Activated CD4-positive, alpha-beta T cell treated with anti-CD3 and anti-CD28 coated beads for 36 hours (primary cell): ENCODE data around the gene GNL3L. TPM values are rescaled to one million over a fixed set of nuclear protein-coding genes. Genes with fewer than 3 reads are reported as not detected.
"Not testable (repeated sequence)": the region's sequence is repeated elsewhere in the genome, so short reads cannot be mapped to it uniquely, and the experiment has no call there.

Source experiments
- ATAC-seq: fragments of 200-7000 bp; cut with Tn5 transposase; one replicate; pipeline ENCODE4 v1.10.0; 2021; ENCODE audit warnings: mild to moderate bottlenecking, moderate library complexity
- CTCF ChIA-PET: fragments of 350-600 bp; sonication (Branson Sonifier 250); formaldehyde crosslinking; loops from one replicate; lab custom pipeline; 2021; ENCODE audit warnings: antibody characterized with exemption; lab: Charles Lee
- POLR2A ChIA-PET: fragments of 350-600 bp; sonication (Branson Sonifier 250); formaldehyde crosslinking; loops from one replicate; lab custom pipeline; 2021; ENCODE audit warnings: antibody characterized with exemption, inconsistent platforms; lab: Charles Lee
- DNase-seq: peaks from one replicate; pipeline ENCODE4 v3.0.0-alpha.2; 2020
- H3K27ac Mint-ChIP-seq: one replicate; pipeline ENCODE4 v1.8.0; 2021; ENCODE audit warnings: mixed read lengths
- H3K27me3 Mint-ChIP-seq: one replicate; pipeline ENCODE4 v1.8.0; 2021; ENCODE audit warnings: mixed read lengths
- H3K36me3 Mint-ChIP-seq: one replicate; pipeline ENCODE4 v1.8.0; 2021; ENCODE audit warnings: low read depth, mixed read lengths
- H3K4me1 Mint-ChIP-seq: one replicate; pipeline ENCODE4 v1.8.0; 2021; ENCODE audit warnings: mixed read lengths
- H3K4me3 Mint-ChIP-seq: one replicate; pipeline ENCODE4 v1.8.0; 2021; ENCODE audit warnings: mild to moderate bottlenecking, moderate library complexity, mixed read lengths
- H3K9me3 Mint-ChIP-seq: one replicate; pipeline ENCODE4 v1.8.0; 2021; ENCODE audit warnings: low read depth, mixed read lengths
- intact Hi-C, 2 experiments: fragments of 100-400 bp; cut with DNase I in 1 of 2; cut with micrococcal nuclease in 1 of 2; formaldehyde crosslinking; loops; one replicate each; pipeline versions ENCODE4 v1.14.2 to v1.15.1; 2022 to 2024; cut with DNase I, micrococcal nuclease
- total RNA-seq, 2 experiments: library from RNA; stranded (reverse); gene quantifications; one replicate each; pipeline ENCODE4 v1.2.3, GENCODE V29; 2021

The GNL3L gene, protein sequence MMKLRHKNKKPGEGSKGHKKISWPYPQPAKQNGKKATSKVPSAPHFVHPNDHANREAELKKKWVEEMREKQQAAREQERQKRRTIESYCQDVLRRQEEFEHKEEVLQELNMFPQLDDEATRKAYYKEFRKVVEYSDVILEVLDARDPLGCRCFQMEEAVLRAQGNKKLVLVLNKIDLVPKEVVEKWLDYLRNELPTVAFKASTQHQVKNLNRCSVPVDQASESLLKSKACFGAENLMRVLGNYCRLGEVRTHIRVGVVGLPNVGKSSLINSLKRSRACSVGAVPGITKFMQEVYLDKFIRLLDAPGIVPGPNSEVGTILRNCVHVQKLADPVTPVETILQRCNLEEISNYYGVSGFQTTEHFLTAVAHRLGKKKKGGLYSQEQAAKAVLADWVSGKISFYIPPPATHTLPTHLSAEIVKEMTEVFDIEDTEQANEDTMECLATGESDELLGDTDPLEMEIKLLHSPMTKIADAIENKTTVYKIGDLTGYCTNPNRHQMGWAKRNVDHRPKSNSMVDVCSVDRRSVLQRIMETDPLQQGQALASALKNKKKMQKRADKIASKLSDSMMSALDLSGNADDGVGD
- 10 to 100 TPM; 62.5 to 62.8 TPM for total RNA-seq

DNA sequence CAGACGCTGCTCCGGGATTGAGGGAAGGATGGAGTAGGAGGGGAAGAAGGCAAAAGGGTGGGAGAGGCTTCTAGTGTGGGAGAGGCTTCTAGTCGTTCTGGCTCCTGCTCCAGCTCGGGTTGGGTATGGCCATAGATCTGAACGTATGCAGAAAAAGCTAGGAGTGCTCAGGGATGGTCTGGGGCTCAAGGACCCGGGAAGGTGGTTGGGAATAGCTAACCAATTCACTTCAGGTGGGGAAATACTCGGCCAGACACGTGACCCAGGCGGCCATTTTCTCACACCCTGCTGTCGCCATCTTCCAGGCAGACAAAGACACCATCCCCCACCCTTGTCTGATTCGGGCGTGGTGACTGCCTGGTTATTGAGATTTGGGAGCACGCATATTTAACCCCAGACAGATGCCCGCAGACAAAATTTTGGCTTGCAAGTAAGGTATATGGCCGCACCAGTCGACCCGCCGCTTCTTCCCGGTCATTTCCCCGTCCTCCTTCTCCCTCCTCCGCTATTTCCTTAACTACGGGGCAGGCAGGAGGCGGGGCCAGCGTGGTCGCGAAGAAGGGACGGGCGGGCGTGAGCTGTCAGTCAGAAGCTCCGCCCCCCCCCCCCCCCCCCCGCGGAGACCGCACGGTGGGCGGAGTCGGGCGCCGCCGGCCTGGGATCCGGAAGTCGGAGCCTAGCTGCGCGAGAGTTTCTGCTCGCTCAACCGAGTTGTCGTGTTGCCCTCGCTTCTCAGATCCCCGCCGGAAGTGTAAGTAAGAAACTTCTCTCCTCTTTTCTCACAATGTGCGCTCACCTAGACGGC, at the start of gene GNL3L:
GNL3L (plus strand) TSS at position 668 of the 805 bp plus-strand sequence. CDS start 2,348 bp downstream, outside the sequence.
- peaks cover 27% of the 10 kb centered on the region for H3K36me3 Mint-ChIP-seq
- H3K4me1 Mint-ChIP-seq, result peaks cover 26% of the 10 kb centered on the region
- peak within 1 kb of the TSS; percentile 90 for H3K27ac Mint-ChIP-seq
- no peaks in the 10 kb centered on the region for H3K27me3 Mint-ChIP-seq
- no peaks in the 10 kb centered on the region for H3K9me3 Mint-ChIP-seq
- peak; percentile 88 for ATAC-seq
- peak within 1 kb of the TSS; percentile 90 for H3K4me3 Mint-ChIP-seq
- peak; percentile 89 for DNase-seq
- POLR2A ChIA-PET, result interaction anchor here (0.6 to 1.9 kb wide), 2 partner anchors 275 to 486 kb away, joined by 4 to 5 read pairs; partner anchors contain the start of gene PHF8
- intact Hi-C loops, result loop anchor here (1.0 kb wide), 8 partner anchors 89 to 632 kb away; partner anchors contain the start of genes APEX2 (in 1 of the 2), FAM120C (in 1 of the 2), PHF8 (in 1 of the 2) and TSR2 (in 1 of the 2)
- CTCF ChIA-PET, result interaction anchor here (0.5 kb wide), 1 partner anchor 13 kb away, joined by 4 read pairs; no protein-coding TSS in a partner anchor

DNA sequence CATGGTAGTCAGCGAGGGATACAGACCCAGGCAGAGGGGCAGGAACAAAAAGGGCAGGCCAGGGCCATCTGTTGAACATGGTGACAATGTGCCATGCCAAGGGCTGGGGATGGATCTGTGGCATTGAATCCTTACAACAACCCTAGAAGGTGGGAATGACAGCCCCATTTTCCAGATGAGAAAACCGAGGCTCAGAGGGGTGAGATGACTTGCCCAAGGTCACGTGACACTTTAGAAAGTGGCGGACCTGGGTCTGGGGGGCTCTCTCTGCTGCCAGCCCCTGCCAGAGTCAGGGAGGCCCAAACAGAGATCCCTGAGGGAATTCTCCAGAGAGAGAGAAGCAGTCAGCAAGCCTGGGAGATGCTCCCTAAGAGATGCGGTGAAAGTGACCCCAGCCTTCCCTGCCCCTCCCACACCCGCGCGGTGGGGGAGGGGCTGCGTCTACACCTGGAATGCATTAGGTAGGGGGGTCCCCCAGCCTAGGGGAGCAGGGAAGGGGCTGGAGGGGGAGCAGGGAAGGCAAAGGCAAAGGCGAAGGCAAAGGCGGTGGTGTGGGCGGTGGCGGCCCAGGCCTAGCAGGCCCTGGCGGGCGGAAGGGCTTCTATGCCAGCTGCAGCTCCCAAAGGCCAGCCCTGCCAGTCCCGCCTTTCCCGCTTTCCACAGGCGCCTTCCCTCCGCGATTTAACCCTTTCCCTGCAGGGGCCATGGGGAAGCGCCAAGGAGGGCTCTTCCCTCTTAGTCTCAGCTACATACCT, 47.0 kb upstream of the GNL3L start:
- no peak for ATAC-seq
- no peak overlapping the region for H3K4me3 Mint-ChIP-seq
- no peaks in the 10 kb centered on the region for H3K9me3 Mint-ChIP-seq
- no peak for DNase-seq
- H3K36me3 Mint-ChIP-seq, result no peaks in the 10 kb centered on the region
- CTCF ChIA-PET, result no interaction called here
- intact Hi-C loops, result no loop called here
- no peak overlapping the region for H3K27ac Mint-ChIP-seq
- POLR2A ChIA-PET, result no interaction called here
- no peaks in the 10 kb centered on the region for H3K4me1 Mint-ChIP-seq
- H3K27me3 Mint-ChIP-seq, result peaks cover 2% of the 10 kb centered on the region

DNA sequence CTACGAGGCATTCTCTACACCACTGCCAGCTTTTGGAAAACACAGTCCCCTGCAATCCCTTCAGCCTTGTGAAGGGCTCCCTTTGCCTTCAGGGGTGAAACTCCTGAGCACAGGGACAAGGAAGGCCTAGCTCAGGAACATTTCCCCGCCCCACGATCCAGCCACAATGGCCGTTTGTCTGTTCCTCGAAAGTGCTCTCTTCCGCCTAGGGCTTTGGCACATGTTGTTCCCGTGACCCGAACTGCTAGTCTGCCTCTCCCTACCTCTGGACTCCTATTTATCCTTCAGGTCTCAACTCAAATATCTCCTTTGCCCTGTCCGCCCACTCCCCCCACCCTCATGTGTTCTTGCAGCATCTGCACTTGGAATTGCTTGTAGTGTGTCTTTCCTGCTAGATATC, 46.1 kb upstream of the GNL3L start:
- peaks cover 2% of the 10 kb centered on the region for H3K27me3 Mint-ChIP-seq
- intact Hi-C loops, result no loop called here
- H3K27ac Mint-ChIP-seq, result no peak overlapping the region
- H3K36me3 Mint-ChIP-seq, result no peaks in the 10 kb centered on the region
- no peaks in the 10 kb centered on the region for H3K9me3 Mint-ChIP-seq
- POLR2A ChIA-PET, result no interaction called here
- no peak overlapping the region for H3K4me3 Mint-ChIP-seq
- DNase-seq (no peak), ATAC-seq (no peak)
- no peaks in the 10 kb centered on the region for H3K4me1 Mint-ChIP-seq
- CTCF ChIA-PET, result no interaction called here

DNA sequence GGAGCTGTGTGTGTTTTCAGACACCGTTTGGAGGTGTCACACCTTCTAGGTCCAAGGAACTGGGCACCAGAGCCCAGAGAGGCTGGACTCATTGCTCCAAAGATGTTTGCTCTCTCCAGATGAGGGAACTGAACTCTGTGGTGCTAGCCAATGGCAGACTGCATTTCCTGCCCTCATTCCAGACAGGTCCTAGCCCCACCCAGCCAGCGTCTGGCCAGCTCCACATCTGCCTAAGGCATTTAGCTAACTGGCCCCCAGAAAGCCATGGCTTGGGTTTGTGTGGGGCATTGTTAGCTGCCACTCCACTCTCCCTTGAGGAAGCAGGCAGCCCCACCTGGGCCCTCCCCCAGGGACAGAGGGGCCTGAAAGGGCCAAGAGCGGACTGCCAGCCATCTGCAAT, 45.4 kb upstream of the GNL3L start:
- Mint-ChIP-seq H3K9me3 (peaks cover under 1% of the 10 kb centered on the region), H3K27ac (no peak overlapping the region), H3K36me3 (no peaks in the 10 kb centered on the region), H3K4me1 (no peaks in the 10 kb centered on the region), H3K4me3 (no peak overlapping the region), H3K27me3 (peaks cover 2% of the 10 kb centered on the region)
- POLR2A ChIA-PET, result no interaction called here
- DNase-seq (no peak), ATAC-seq (no peak)
- CTCF ChIA-PET, result interaction anchor here (0.7 kb wide), 1 partner anchor 1220 kb away, joined by 3 read pairs; no protein-coding TSS in a partner anchor
- intact Hi-C loops, result no loop called here

DNA sequence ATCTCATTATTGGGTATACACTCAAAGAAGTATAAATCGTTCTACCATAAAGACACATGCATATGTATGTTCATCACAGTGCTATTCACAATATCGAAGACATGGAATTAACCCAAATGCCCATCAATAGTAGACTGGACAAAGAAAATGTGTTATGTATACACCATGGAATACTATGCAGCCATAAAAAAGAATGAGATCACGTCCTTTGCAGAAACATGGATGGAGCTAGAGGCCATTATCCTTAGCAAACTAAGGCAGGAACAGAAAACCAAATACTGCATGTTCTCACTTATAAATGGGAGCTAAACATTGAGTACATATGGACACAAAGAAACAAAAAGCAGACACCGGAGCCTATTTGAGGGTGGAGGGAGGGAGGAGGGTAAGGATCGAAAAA, 40.2 kb upstream of the GNL3L start:
- H3K36me3 Mint-ChIP-seq, ATAC-seq, H3K4me3 Mint-ChIP-seq, DNase-seq, H3K9me3 Mint-ChIP-seq, POLR2A ChIA-PET, intact Hi-C loops, H3K27ac Mint-ChIP-seq, CTCF ChIA-PET, H3K27me3 Mint-ChIP-seq, H3K4me1 Mint-ChIP-seq: not testable (repeated sequence)

DNA sequence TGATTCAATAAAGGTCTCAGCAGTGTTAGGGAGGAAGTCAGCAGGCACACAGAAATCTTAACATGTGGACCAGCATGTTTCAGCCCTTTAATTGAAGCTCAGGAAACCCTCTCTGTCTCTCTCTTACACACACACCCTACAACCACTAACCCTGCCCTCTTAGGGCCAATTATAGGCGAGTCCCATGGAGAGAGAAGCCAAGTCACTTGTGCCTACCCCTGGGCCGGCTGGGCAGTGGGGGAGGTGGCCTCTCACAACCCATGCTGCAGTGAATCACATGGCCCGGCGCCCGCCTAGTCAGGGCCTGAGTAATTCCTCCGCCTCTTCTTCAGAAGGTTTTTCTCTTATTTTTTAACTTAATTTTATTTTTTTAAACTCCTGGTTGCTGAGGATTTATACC, 37.7 kb upstream of the GNL3L start:
- H3K4me3 Mint-ChIP-seq, result no peak overlapping the region
- POLR2A ChIA-PET, result no interaction called here
- H3K36me3 Mint-ChIP-seq, result no peaks in the 10 kb centered on the region
- peaks cover 7% of the 10 kb centered on the region for H3K4me1 Mint-ChIP-seq
- no peak for DNase-seq
- no peak overlapping the region for H3K27ac Mint-ChIP-seq
- CTCF ChIA-PET, result no interaction called here
- intact Hi-C loops, result no loop called here
- H3K9me3 Mint-ChIP-seq, result peaks cover 3% of the 10 kb centered on the region
- H3K27me3 Mint-ChIP-seq, result peaks cover 14% of the 10 kb centered on the region
- no peak for ATAC-seq

DNA sequence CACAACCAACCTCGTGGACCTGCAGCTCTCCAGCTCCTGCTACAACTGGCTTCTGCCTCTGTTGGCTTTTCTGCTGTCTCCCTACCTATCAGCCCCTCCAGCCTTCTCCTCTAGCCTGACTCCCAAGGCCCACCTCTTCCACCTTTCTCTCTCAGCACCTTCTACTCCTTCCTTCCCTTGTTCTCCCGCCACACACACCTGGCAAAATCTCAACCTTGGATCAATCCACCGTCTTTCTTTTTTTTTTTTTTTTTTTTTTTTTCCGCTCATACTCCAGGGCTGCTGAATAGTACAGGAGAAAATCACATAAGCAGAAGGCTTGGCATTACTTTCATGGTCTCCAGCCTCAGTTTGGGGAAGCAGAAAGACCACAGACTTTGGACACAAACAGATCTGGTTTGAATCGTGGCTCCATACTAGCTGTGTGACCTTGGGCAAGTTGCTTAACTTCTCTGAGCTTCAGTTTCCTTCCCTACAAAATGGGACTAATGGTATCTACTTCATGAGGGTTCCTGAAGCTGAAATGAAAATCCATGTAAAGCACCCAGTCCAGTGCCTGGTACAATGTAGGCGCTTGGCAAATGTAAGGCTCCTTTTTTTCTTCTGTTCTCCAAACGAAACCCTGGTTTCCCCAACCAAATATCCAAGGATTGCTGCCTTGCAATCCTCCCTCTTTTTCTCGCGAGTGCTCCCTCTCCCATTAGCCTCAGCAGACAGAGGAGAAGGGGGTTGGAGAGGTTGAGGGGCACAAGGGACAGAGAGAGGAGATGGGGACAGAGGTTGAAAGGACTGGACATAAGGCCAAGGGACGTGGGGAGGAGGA, 35.6 kb upstream of the GNL3L start:
- peak overlapping the region; percentile 33 for H3K4me3 Mint-ChIP-seq
- ChIA-PET CTCF (no interaction called here), POLR2A (no interaction called here)
- peaks cover 3% of the 10 kb centered on the region for H3K9me3 Mint-ChIP-seq
- ATAC-seq (no peak), DNase-seq (no peak)
- H3K36me3 Mint-ChIP-seq, result no peaks in the 10 kb centered on the region
- H3K27me3 Mint-ChIP-seq, result peaks cover 24% of the 10 kb centered on the region
- no peak overlapping the region for H3K27ac Mint-ChIP-seq
- intact Hi-C loops, result no loop called here
- peaks cover 7% of the 10 kb centered on the region for H3K4me1 Mint-ChIP-seq

DNA sequence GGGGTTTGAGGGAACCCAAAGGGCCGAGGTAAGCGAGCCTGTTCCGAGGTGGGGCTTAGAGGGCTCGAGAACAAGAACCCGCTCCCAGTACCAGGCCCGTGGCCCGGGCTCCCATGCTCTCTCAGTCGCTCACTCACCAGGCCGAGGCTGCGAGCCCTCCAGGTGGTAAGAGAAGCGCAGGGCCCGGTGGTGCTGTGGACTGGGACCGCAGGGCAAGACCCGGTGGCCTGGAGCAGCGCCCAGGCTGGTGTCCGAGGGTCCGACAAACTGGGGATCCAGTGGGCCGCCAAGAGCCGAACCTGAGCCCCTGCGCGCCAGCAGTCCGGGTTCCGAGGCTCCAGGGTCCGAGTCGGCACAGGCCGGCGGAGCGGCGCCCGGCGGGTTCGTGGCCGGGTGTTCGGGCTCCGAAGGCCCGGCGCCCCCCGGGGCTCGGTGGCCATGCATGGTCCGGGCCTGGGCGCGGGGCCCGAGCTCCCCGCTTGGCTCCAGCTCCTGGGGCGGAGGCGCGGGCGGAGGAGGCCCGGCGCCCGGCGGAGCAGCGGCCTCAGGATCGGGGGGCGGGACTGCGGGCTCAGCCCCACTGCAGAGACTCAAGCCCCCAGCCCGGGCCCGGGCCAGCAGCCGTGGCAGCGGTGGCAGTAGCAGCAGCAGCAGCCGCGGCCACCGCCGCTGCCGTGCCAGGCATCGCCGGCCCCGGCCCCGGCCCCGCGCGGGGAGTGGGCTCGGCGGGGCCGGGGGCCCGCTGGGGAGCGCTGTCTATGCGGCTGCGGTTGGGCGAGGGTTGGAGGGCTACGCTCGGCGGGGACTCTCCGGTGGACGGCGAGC, 34.8 kb upstream of the GNL3L start:
- intact Hi-C loops, result no loop called here
- Mint-ChIP-seq H3K27me3 (peaks cover 24% of the 10 kb centered on the region), H3K36me3 (no peaks in the 10 kb centered on the region), H3K4me3 (peak overlapping the region; percentile 53), H3K9me3 (no peaks in the 10 kb centered on the region), H3K4me1 (peaks cover 7% of the 10 kb centered on the region), H3K27ac (no peak overlapping the region)
- ChIA-PET CTCF (no interaction called here), POLR2A (no interaction called here)
- ATAC-seq (peak; percentile 19), DNase-seq (no peak)

DNA sequence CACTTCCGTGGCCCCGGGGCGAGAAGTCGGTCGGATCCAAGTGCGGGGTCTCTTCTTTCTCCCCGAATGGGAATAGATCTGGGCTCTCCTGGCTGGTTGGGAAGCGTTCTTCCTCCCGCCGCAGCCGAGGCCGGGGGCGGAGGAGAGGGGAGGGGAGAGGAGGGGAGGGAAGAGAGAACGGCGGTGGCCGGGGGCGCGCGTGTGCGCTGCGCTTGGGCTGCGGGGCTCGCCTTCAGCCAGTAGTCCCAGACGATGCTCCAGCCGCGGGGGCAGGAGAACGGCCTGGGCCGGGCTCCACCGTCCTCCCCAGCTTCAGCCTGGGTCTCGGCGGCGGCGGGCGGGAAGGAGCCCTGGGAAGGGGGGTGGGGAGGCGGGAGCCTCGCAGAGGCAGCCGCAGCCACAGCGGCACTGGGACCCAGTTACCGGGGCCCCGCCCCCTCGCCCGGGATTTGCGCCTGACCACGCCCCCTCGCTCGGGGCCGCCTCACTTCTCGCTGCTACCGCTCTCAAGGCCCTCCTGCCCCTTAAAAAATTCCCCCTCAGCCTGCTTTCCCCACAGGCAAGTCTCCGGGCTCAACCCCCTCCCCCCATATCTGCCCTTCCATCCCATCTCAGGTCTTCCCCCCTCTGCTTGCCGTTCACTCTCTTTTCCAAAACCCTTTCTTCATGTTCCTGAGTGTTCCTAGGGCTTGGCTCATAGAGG, 34.1 kb upstream of the GNL3L start, which contains the start of gene FGD1:
FGD1 (minus strand) TSS at position 421 of the 703 bp plus-strand sequence. CDS start 802 bp downstream, outside the sequence.
- Mint-ChIP-seq H3K9me3 (no peaks in the 10 kb centered on the region), H3K4me3 (peak within 1 kb of the TSS; percentile 53), H3K4me1 (peaks cover 7% of the 10 kb centered on the region), H3K27ac (no peak within 1 kb of the TSS), H3K36me3 (no peaks in the 10 kb centered on the region), H3K27me3 (peaks cover 24% of the 10 kb centered on the region)
- ATAC-seq, result peak; percentile 68
- intact Hi-C loops, result no loop called here
- POLR2A ChIA-PET, result no interaction called here
- CTCF ChIA-PET, result no interaction called here
- peak; percentile 65 for DNase-seq
